ENCODE measurements around the gene ACLY.

The ACLY gene

GRCh38 chr17:41822216-41823140 is 96.3 kb downstream of the ACLY start:
- TF ChIP-seq CTCF (IDR thresholded peaks at IDR 0.05) = no peak

GRCh38 chr17:41821776-41822175 is 97.0 kb downstream of the ACLY start:
- TF ChIP-seq CTCF (IDR thresholded peaks at IDR 0.05) = no peak

- TF ChIP-seq CTCF (IDR thresholded peaks at IDR 0.05) = no peak
These were observed 100.7 kb downstream of the ACLY start for GRCh38 chr17:41818024-41818423.
